GF-D8 (cell line): Measurements from ENCODE around the gene NANP.

Experiments
- DNase-seq: peaks from one replicate; lab custom pipeline; 2025; lab: John Stamatoyannopoulos, UW

The NANP gene

DNA sequence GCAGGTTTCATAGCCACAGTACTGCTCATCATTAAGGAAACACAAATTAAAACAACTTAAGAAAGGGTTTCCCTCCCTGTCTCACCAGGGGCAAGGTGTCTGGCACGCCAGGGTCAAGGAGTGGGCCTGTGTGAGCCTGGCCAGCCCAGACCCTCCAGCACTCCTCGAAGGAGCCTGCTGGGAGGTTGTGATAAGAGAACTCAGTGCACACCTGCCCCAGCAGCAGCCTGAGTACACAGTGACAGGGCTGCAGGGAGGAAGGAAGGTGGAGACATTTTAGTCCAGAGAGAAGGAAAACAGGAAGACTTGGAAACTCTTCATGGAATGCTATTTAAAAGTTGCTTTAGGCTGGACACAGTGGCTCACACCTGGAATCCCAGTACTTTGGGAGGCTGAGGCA, 52.6 kb downstream of the NANP start:
- DNase-seq: no peak

DNA sequence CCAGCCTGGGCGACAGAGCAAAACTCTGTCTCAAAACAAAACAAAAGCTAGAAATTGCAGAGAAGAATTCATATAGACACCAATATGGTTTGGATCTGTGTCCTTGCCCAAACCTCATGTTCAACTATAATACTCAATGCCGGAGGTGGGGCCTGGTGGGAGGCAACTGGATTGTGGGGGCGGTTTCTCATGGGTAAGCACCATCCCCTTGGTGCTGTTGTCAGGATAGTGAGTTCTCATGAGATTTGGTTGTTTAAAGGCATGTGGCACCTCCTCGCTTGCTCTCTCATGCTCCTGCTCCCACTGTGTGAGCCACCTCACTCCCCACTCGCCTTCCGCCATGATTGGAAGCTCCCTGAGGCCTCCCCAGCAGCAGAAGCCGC, 53.7 kb downstream of the NANP start:
- DNase-seq: no peak

DNA sequence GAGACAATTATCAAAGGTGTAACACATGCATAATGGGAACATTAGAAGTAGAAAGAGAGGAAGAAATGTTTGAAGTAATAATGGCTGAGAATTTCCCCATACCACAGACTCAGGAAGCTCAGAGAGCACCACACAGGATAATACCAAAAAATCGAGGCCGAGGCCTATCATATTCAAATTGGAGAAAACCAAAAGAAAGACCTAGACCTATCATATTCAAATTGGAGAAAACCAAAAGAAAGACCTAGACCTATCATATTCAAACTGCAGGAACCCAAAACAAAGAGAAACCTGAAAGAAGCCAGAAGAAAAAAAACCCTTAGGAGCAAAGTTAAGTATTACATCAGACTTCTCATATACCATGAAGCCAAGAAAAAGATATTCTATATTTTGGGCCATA, 56.5 kb downstream of the NANP start:
- no peak for DNase-seq

DNA sequence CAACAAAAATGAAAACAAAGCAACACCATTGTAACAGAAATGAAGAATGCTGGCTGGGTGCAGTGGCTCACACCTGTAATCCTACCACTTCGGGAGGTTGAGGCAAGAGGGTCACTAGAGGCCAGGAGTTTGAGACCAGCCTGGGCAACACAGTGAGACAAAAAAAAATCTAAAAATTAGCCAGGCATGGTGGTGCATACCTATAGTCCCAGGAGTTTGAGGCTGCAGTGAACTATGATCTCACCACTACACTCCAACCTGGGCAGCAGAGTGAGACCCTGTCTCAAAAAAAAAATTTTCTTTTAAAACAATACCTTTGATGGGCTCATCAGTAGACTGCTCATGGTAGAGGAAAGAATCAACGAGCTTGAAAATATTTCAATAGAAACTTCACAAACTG, 57.0 kb downstream of the NANP start:
- no peak for DNase-seq

GRCh38 chr20:25565578-25566157, 58.1 kb downstream of the NANP start:
- no peak for DNase-seq

- no peak for DNase-seq
Measured at GRCh38 chr20:25563876-25564275, 59.9 kb downstream of the NANP start.

DNA sequence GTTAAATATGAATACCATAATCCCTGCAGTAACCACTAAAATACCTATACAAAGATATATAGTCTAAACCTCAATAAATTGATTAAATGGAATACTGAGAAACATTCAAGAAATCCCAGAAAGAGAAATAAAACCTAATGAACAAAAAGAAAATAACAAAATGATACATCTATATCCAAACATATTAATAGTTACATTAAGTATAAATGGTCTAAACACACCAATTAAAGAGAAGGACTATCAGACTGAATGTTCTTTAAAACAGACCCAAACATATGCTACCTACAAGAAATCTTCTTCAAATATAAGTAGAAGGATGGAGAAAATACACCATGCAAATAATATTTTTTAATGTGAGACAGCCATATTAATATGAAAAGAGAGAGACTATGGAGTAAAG, 60.5 kb downstream of the NANP start:
- DNase-seq: no peak
